H9 (cell line): ENCODE results near the gene HIGD2A. TPM values are rescaled to one million over a fixed set of nuclear protein-coding genes. Genes with fewer than 3 reads are reported as not detected.

Experiments used
- DNase-seq: peaks from one replicate; pipeline ENCODE4 v3.0.0-alpha.2; 2017
- H2AFZ ChIP-seq: one replicate; pipeline ENCODE4 v1.6.1; 2013; ENCODE audit warnings: mild to moderate bottlenecking, low read length, control low read depth, moderate library complexity
- H2AK5ac ChIP-seq: 2 replicates; pipeline ENCODE4 v1.6.1; 2013; ENCODE audit warnings: low read length, control low read depth, mixed read lengths; ENCODE audit not compliant: insufficient read length
- H2BK120ac ChIP-seq: one replicate; pipeline ENCODE4 v1.6.1; 2013; ENCODE audit warnings: low read depth, mild to moderate bottlenecking, low read length, control low read depth, inconsistent platforms; ENCODE audit not compliant: poor library complexity, severe bottlenecking
- H2BK12ac ChIP-seq: 2 replicates; pipeline ENCODE4 v1.6.1; 2013; ENCODE audit warnings: low read length, control low read depth, mixed read lengths, low read depth; ENCODE audit not compliant: insufficient read length
- H2BK15ac ChIP-seq: 2 replicates; pipeline ENCODE4 v1.6.1; 2013; ENCODE audit warnings: low read depth, low read length, control low read depth
- H2BK20ac ChIP-seq: one replicate; pipeline ENCODE4 v1.6.1; 2013; ENCODE audit warnings: low read depth, mild to moderate bottlenecking, low read length, control low read depth, inconsistent platforms; ENCODE audit not compliant: poor library complexity, severe bottlenecking
- H2BK5ac ChIP-seq: 2 replicates; pipeline ENCODE4 v1.6.1; 2013; ENCODE audit warnings: low read length, control low read depth, mixed read lengths; ENCODE audit not compliant: insufficient read length
- H3K14ac ChIP-seq: 2 replicates; pipeline ENCODE4 v1.6.1; 2013; ENCODE audit warnings: low read length, control low read depth; ENCODE audit not compliant: insufficient read depth
- H3K18ac ChIP-seq: 2 replicates; pipeline ENCODE4 v1.6.1; 2013; ENCODE audit warnings: low read depth, mild to moderate bottlenecking, mixed read lengths, low read length, control low read depth; ENCODE audit not compliant: insufficient read length
- H3K23ac ChIP-seq: 2 replicates; pipeline ENCODE4 v1.6.1; 2013; ENCODE audit warnings: low read length, control low read depth, mixed read lengths, low read depth; ENCODE audit not compliant: insufficient read length
- H3K23me2 ChIP-seq: 2 replicates; pipeline ENCODE4 v1.6.1; 2013; ENCODE audit warnings: low read depth, mild to moderate bottlenecking, mixed read lengths, low read length, control low read depth; ENCODE audit not compliant: insufficient read length, poor library complexity, severe bottlenecking
- H3K27ac ChIP-seq: 2 replicates; pipeline ENCODE4 v1.5.1; 2013; ENCODE audit warnings: low read length, control low read depth, mixed read lengths, low read depth; ENCODE audit not compliant: insufficient read length
- H3K27me3 ChIP-seq: 2 replicates; pipeline ENCODE4 v1.6.1; 2013; ENCODE audit warnings: low read length, control low read depth, inconsistent platforms; ENCODE audit not compliant: insufficient read depth
- H3K4ac ChIP-seq: 2 replicates; pipeline ENCODE4 v1.6.1; 2013; ENCODE audit warnings: low read depth, mild to moderate bottlenecking, control low read depth, inconsistent platforms, low read length, moderate library complexity
- H3K4me1 ChIP-seq: 2 replicates; pipeline ENCODE4 v1.6.1; 2013; ENCODE audit warnings: low read length, control low read depth, inconsistent platforms; ENCODE audit not compliant: insufficient read depth
- H3K4me2 ChIP-seq: 2 replicates; pipeline ENCODE4 v1.6.1; 2013; ENCODE audit warnings: low read length, control low read depth, mixed read lengths; ENCODE audit not compliant: insufficient read length, insufficient read depth
- H3K56ac ChIP-seq: 2 replicates; pipeline ENCODE4 v1.6.1; 2013; ENCODE audit warnings: low read depth, mild to moderate bottlenecking, mixed read lengths, low read length, control low read depth; ENCODE audit not compliant: insufficient read length
- H3K79me1 ChIP-seq: 2 replicates; pipeline ENCODE4 v1.6.1; 2013; ENCODE audit warnings: low read depth, mild to moderate bottlenecking, moderate library complexity, low read length, control low read depth, inconsistent platforms; ENCODE audit not compliant: insufficient read depth, poor library complexity, severe bottlenecking
- H3K79me2 ChIP-seq: 2 replicates; pipeline ENCODE4 v1.6.1; 2013; ENCODE audit warnings: low read length, control low read depth, inconsistent platforms; ENCODE audit not compliant: insufficient read depth
- H3K9ac ChIP-seq: 2 replicates; pipeline ENCODE4 v1.6.1; 2013; ENCODE audit warnings: low read length, control low read depth, mixed read lengths; ENCODE audit not compliant: insufficient read length; ENCODE audit errors: extremely low read depth
- H3K9me3 ChIP-seq: one replicate; pipeline ENCODE4 v1.6.1; 2013; ENCODE audit warnings: low read depth, low read length, inconsistent platforms; ENCODE audit not compliant: control insufficient read depth
- H3T11ph ChIP-seq: one replicate; pipeline ENCODE4 v1.6.1; 2013; ENCODE audit warnings: mild to moderate bottlenecking, low read length, control low read depth, inconsistent platforms
- H4K20me1 ChIP-seq: one replicate; pipeline ENCODE4 v1.6.1; 2013; ENCODE audit not compliant: control insufficient read depth, insufficient read length, insufficient read depth
- H4K5ac ChIP-seq: 2 replicates; pipeline ENCODE4 v1.6.1; 2013; ENCODE audit warnings: low read depth, mild to moderate bottlenecking, mixed read lengths, low read length, control low read depth; ENCODE audit not compliant: insufficient read length
- H4K8ac ChIP-seq: replicated peaks from 2 replicates; pipeline ENCODE4 v1.6.1; 2013; ENCODE audit warnings: low read length, control low read depth, mixed read lengths, low read depth; ENCODE audit not compliant: insufficient read length
- H4K91ac ChIP-seq: 2 replicates; pipeline ENCODE4 v1.6.1; 2013; ENCODE audit warnings: low read depth, mild to moderate bottlenecking, moderate library complexity, mixed read lengths, low read length, control low read depth; ENCODE audit not compliant: insufficient read length
- H3K27ac Mint-ChIP-seq, 3 experiments: 2 replicates in 2 of 3; 3 replicates in 1 of 3; pipeline ENCODE4 v1.8.0; 2020 to 2021; ENCODE audit warnings: mixed read lengths in 3 of 3, mild to moderate bottlenecking in 1 of 3, moderate library complexity in 1 of 3
- H3K27me3 Mint-ChIP-seq: 2 replicates; pipeline ENCODE4 v1.8.0; 2021; ENCODE audit warnings: low read depth, mild to moderate bottlenecking, moderate library complexity, mixed read lengths
- H3K36me3 Mint-ChIP-seq, 3 experiments: 2 replicates in 2 of 3; 3 replicates in 1 of 3; pipeline ENCODE4 v1.8.0; 2020 to 2021; ENCODE audit warnings: low read depth in 3 of 3, mixed read lengths in 3 of 3; ENCODE audit not compliant: insufficient read depth in 1 of 3
- H3K4me1 Mint-ChIP-seq, 2 experiments: 2 replicates each; pipeline ENCODE4 v1.8.0; 2020; ENCODE audit warnings: mixed read lengths in 2 of 2
- H3K4me3 Mint-ChIP-seq, 2 experiments: 2 replicates in 1 of 2; 3 replicates in 1 of 2; pipeline ENCODE4 v1.8.0; 2020 to 2021; ENCODE audit warnings: mild to moderate bottlenecking in 2 of 2, mixed read lengths in 2 of 2, moderate library complexity in 1 of 2
- H3K9me3 Mint-ChIP-seq, 2 experiments: 2 replicates in 1 of 2; 3 replicates in 1 of 2; pipeline ENCODE4 v1.8.0; 2020; ENCODE audit warnings: mild to moderate bottlenecking in 2 of 2, mixed read lengths in 2 of 2, moderate library complexity in 1 of 2
- CTCF ChIP-seq: fragments of 200-600 bp; sonication (generic); conservative IDR thresholded peaks from 3 replicates; pipeline ENCODE4 v1.8.0; 2021; ENCODE audit warnings: antibody characterized with exemption, mild to moderate bottlenecking
- WGBS: extraction: QIAGEN DNeasy Blood & Tissue Kit; methylation state at CpG from one replicate; pipeline ENCODE4 v1.1.7; 2013; ENCODE audit warnings: missing lambda C conversion rate, low lambda C conversion rate, mixed read lengths; ENCODE audit not compliant: insufficient read length; ENCODE audit errors: extremely low coverage; 5-methylcytosine and 5-hydroxymethylcytosine counted together
- total RNA-seq: library from RNA; stranded (reverse); gene quantifications from 2 replicates; pipeline ENCODE4 v1.2.1, GENCODE V29; 2021

Gene HIGD2A
- total RNA-seq, 1 experiment from 2014 or later, result 92.3 TPM

- Histone ChIP-seq H2BK15ac (no peak overlapping the region), H3K18ac (peak overlapping the region; percentile 15), H4K20me1 (no peaks in the 10 kb centered on the region), H3K4ac (no peak overlapping the region), H3T11ph (no peak overlapping the region), H3K56ac (no peak overlapping the region), H2BK5ac (no peak overlapping the region), H3K79me1 (no peaks in the 10 kb centered on the region), H2BK120ac (no peak overlapping the region), H3K9ac (peak overlapping the region; percentile 85), H2AFZ (no peak overlapping the region), H3K79me2 (peaks cover 8% of the 10 kb centered on the region; the same call in 1 of the 2 replicates), H2BK12ac (no peak overlapping the region), H3K4me2 (peak overlapping the region; percentile 70), H3K23ac (no peak overlapping the region), H3K14ac (peak overlapping the region; percentile 93), H3K23me2 (peaks cover 16% of the 10 kb centered on the region), H2BK20ac (no peak overlapping the region), H3K9me3 (no peaks in the 10 kb centered on the region), H2AK5ac (no peak overlapping the region), H3K27me3 (peaks cover 7% of the 10 kb centered on the region; the same call in 1 of the 2 replicates), H4K91ac (no peak overlapping the region), H3K27ac (no peak overlapping the region), H4K5ac (no peak overlapping the region), H4K8ac (no peak overlapping the region), H3K4me1 (no peaks in the 10 kb centered on the region; the same call in 1 of the 2 replicates)
- Mint-ChIP-seq H3K27me3 (peaks cover 36% of the 10 kb centered on the region), H3K4me1 (peaks cover 11 to 16% of the 10 kb centered on the region in 2 experiments), H3K9me3 (no peaks in the 10 kb centered on the region), H3K27ac (peak overlapping the region in 2 of 3 experiments; percentile 90 to 100; a peak in 3 of 7 replicates), H3K4me3 (peak overlapping the region; percentile 98 to 99), H3K36me3 (peaks cover 16 to 35% (median 29%) of the 10 kb centered on the region in 3 experiments)
- DNase-seq, result no peak
- no CpG with 5 or more reads among the region's 27 CpGs for WGBS
- no peak for TF ChIP-seq CTCF
Observed at GRCh38 chr5:176360894-176361436, 27.6 kb upstream of the HIGD2A start.
